GM21515 (cell line): ENCODE data around the gene CPLX3.
"Not testable (repeated sequence)": the region's sequence is repeated elsewhere in the genome, so short reads cannot be mapped to it uniquely, and the experiment has no call there.

Source experiments
- ATAC-seq: cut with Tn5 transposase; IDR thresholded peaks from one replicate; pipeline ENCODE4 v1.9.1; 2021; ENCODE audit not compliant: unreplicated experiment

CPLX3 gene

GRCh38 chr15:74826364-74826819 lies at the start of gene CPLX3:
CPLX3 (plus strand) TSS chr15:74826627; CDS start chr15:74826704, 77 bp downstream.
- no peak for ATAC-seq

- ATAC-seq: no peak
These were observed 49.3 kb upstream of the CPLX3 start for GRCh38 chr15:74776821-74777768.

GRCh38 chr15:74777769-74778598 lies 48.4 kb upstream of the CPLX3 start:
- ATAC-seq: no peak

GRCh38 chr15:74778599-74778970 lies 47.8 kb upstream of the CPLX3 start:
- no peak for ATAC-seq

- no peak for ATAC-seq
These were observed 47.2 kb upstream of the CPLX3 start for GRCh38 chr15:74779162-74779648.

GRCh38 chr15:74780523-74781430 lies 45.6 kb upstream of the CPLX3 start:
- ATAC-seq: no peak

GRCh38 chr15:74781431-74782258 lies 44.8 kb upstream of the CPLX3 start, which contains the start of gene CSK:
CSK (plus strand) TSS chr15:74782080; CDS start chr15:74798298, 16,218 bp downstream.
- no peak for ATAC-seq

GRCh38 chr15:74782259-74783071 lies 44.0 kb upstream of the CPLX3 start:
- no peak for ATAC-seq

GRCh38 chr15:74783072-74783807 lies 43.2 kb upstream of the CPLX3 start:
- no peak for ATAC-seq

- no peak for ATAC-seq
These were observed 42.6 kb upstream of the CPLX3 start for GRCh38 chr15:74783808-74784175.

GRCh38 chr15:74784426-74785193 lies 41.8 kb upstream of the CPLX3 start:
- no peak for ATAC-seq

- no peak for ATAC-seq
These were observed 41.0 kb upstream of the CPLX3 start for GRCh38 chr15:74785194-74786032.

GRCh38 chr15:74786081-74786480 lies 40.3 kb upstream of the CPLX3 start:
- not testable (repeated sequence) for ATAC-seq

- no peak for ATAC-seq
These were observed 39.8 kb upstream of the CPLX3 start for GRCh38 chr15:74786551-74787165.

GRCh38 chr15:74787251-74788041 lies 39.0 kb upstream of the CPLX3 start:
- ATAC-seq: peak; percentile 38
